C4-2B (cell line): ENCODE results near the gene HAUS1.

ENCODE experiments used
- ZFX ChIP-seq: fragments of 450-650 bp; IDR thresholded peaks from 2 replicates; pipeline ENCODE4 v1.6.1; 2017
- TF ChIP-seq, protein P1 (sequence below): fragments of 450-650 bp; conservative IDR thresholded peaks from 2 replicates; pipeline ENCODE4 v1.5.1; 2017; ENCODE audit warnings: mild to moderate bottlenecking

DNA sequence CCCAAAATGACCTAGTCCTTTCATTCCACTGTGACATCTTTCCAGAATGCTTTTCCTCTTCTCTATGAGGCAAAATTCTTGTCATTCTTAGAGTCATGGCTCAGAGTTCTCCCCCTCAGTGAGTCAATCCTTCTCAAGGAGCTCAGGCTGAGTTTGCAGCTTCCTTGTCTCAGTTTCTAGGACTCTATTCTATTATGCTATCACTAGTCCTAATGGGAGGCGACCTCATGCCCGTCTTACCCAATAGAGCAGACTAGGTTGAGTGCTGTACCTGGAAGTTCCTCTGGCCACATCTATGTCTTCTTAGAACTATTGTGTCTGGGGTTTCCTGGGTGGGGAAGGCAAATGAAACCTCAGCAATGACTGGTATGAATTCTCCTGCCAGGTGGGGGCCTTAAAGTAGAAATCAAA is 51.5 kb downstream of the HAUS1 start:
- TF ChIP-seq, protein P1, sequence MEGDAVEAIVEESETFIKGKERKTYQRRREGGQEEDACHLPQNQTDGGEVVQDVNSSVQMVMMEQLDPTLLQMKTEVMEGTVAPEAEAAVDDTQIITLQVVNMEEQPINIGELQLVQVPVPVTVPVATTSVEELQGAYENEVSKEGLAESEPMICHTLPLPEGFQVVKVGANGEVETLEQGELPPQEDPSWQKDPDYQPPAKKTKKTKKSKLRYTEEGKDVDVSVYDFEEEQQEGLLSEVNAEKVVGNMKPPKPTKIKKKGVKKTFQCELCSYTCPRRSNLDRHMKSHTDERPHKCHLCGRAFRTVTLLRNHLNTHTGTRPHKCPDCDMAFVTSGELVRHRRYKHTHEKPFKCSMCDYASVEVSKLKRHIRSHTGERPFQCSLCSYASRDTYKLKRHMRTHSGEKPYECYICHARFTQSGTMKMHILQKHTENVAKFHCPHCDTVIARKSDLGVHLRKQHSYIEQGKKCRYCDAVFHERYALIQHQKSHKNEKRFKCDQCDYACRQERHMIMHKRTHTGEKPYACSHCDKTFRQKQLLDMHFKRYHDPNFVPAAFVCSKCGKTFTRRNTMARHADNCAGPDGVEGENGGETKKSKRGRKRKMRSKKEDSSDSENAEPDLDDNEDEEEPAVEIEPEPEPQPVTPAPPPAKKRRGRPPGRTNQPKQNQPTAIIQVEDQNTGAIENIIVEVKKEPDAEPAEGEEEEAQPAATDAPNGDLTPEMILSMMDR: no peak
- no peak for TF ChIP-seq ZFX
